Tibial nerve (tissue), 4 donors: Measurements from ENCODE around the gene SCGB2B2. TPM values are rescaled to one million over a fixed set of nuclear protein-coding genes. Genes with fewer than 3 reads are reported as not detected.

Experiments used
- DNase-seq, 2 donors: peaks; one replicate each; pipeline ENCODE4 v3.0.0-alpha.2; 2019; ENCODE audit warnings: low spot score in 2 of 2
- H3K27ac ChIP-seq, 4 donors: fragments of 200-600 bp; sonication (generic) in 3 of 4; one replicate each; pipeline ENCODE4 v1.5.1; 2017 to 2019; ENCODE audit warnings: mild to moderate bottlenecking in 1 of 4
- H3K27me3 ChIP-seq, 2 donors: fragments of 200-600 bp; sonication (generic) in 1 of 2; one replicate each; pipeline versions ENCODE4 v1.5.1 to v1.6.0; 2017 to 2019
- H3K36me3 ChIP-seq, 3 donors: fragments of 200-600 bp; sonication (generic); one replicate each; pipeline ENCODE4 v1.5.1; 2018 to 2019
- H3K4me1 ChIP-seq, 4 donors: fragments of 200-600 bp; sonication (generic) in 3 of 4; one replicate each; pipeline ENCODE4 v1.5.1; 2017 to 2019
- H3K4me3 ChIP-seq, 4 donors: fragments of 200-600 bp; sonication (generic) in 3 of 4; one replicate each; pipeline ENCODE4 v1.5.1; 2017 to 2019; ENCODE audit warnings: mild to moderate bottlenecking in 1 of 4, moderate library complexity in 1 of 4
- H3K9me3 ChIP-seq, 4 donors: fragments of 200-600 bp; sonication (generic) in 3 of 4; one replicate each; pipeline ENCODE4 v1.5.1; 2017 to 2019
- EP300 ChIP-seq, 2 donors: sonication (generic); formaldehyde crosslinking; IDR thresholded peaks; one replicate each; pipeline ENCODE4 v1.6.1; 2017; ENCODE audit warnings: antibody characterized with exemption in 2 of 2, mild to moderate bottlenecking in 1 of 2
- POLR2A ChIP-seq, 2 donors: fragments of 450-650 bp; IDR thresholded peaks; one replicate each; pipeline ENCODE4 v1.6.1; 2017; ENCODE audit warnings: antibody characterized with exemption in 2 of 2, mild to moderate bottlenecking in 2 of 2, moderate library complexity in 2 of 2
- WGBS, 2 donors: methylation state at CpG; one replicate each; pipeline ENCODE4 v1.1.5; 2018; 5-methylcytosine and 5-hydroxymethylcytosine counted together
- total RNA-seq, 4 donors: library from RNA; depleted of rRNA; stranded (reverse); fragments of >200 nt; gene quantifications; one replicate each; pipeline ENCODE4 v1.1.0, GENCODE V29; 2016
- TF ChIP-seq, protein P1 (sequence below), 5 experiments: fragments of 200-600 bp in 3 of 5; fragments of 450-650 bp in 2 of 5; sonication (generic) in 3 of 5; IDR thresholded peaks; one replicate each; pipeline ENCODE4 v1.5.1; 2016 to 2019; ENCODE audit warnings: antibody characterized with exemption in 5 of 5, mild to moderate bottlenecking in 3 of 5, moderate library complexity in 2 of 5

SCGB2B2 gene
- 1 to 10 TPM in 2 of 4 donors, under 1 TPM in 2; 0.21 to 1.4 (median 0.71) TPM for total RNA-seq

- peak within 1 kb of the TSS; percentile 79 to 95 (median 87) for H3K4me3 ChIP-seq
- 5 to 6% methylated on average over 26 of the region's 26 CpGs for WGBS, 2 donors
- DNase-seq = peak in 1 of 2 donors; percentile 65
Measured at GRCh38 chr19:34676697-34677385, at the start of gene SCGB2B2. TSS of gene SCGB2B2 (minus strand) at chr19:34677159. CDS start at chr19:34594563, 82,596 bp downstream.

GRCh38 chr19:34725400-34725799, 48.4 kb upstream of the SCGB2B2 start:
- no peak for DNase-seq
- H3K9me3 ChIP-seq = no peaks in the 10 kb centered on the region
- 43 to 52% methylated on average over 6 of the region's 6 CpGs for WGBS, 2 donors

More at GRCh38 chr19:34676697-34677385, at the start of gene SCGB2B2:
- H3K36me3 ChIP-seq = peaks cover 0 to 34% (median 26%) of the 10 kb centered on the region in 3 donors
- TF ChIP-seq POLR2A (IDR thresholded peaks at IDR 0.05) (no peak), EP300 (IDR thresholded peaks at IDR 0.05) (no peak)
- TF ChIP-seq, protein P1, sequence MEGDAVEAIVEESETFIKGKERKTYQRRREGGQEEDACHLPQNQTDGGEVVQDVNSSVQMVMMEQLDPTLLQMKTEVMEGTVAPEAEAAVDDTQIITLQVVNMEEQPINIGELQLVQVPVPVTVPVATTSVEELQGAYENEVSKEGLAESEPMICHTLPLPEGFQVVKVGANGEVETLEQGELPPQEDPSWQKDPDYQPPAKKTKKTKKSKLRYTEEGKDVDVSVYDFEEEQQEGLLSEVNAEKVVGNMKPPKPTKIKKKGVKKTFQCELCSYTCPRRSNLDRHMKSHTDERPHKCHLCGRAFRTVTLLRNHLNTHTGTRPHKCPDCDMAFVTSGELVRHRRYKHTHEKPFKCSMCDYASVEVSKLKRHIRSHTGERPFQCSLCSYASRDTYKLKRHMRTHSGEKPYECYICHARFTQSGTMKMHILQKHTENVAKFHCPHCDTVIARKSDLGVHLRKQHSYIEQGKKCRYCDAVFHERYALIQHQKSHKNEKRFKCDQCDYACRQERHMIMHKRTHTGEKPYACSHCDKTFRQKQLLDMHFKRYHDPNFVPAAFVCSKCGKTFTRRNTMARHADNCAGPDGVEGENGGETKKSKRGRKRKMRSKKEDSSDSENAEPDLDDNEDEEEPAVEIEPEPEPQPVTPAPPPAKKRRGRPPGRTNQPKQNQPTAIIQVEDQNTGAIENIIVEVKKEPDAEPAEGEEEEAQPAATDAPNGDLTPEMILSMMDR (IDR thresholded peaks at IDR 0.05) = peak in 1 of 5 experiments; percentile 11
- H3K4me1 ChIP-seq = peaks cover 0 to 21% (median 3%) of the 10 kb centered on the region in 4 donors
- peaks cover 4 to 33% (median 10%) of the 10 kb centered on the region in 4 donors for H3K9me3 ChIP-seq
- no peaks in the 10 kb centered on the region for H3K27me3 ChIP-seq
- peak within 1 kb of the TSS; percentile 90 to 98 (median 93) for H3K27ac ChIP-seq

DNA sequence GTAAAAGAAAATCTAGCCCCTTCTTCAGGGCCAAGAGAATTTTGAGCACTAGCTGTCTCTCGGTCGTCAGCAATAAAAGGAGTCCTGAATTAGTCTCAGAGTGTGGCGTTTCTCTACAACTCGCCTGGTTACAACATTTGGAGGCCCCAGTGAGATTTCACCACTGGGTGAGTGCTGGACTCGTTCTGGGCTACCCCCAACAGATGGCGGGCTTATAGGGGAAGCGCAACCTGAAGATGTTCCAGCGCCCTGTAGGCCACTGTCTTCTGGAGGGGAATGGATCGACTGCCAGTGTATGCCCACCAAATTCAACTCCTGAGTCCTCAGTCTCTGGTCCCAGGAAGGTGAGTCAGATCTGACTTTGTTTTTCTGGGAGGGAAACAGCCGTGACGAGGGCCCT, 45.4 kb upstream of the SCGB2B2 start:
- 51 to 53% methylated on average over 11 of the region's 11 CpGs for WGBS, 2 donors
- no peak for DNase-seq
- no peaks in the 10 kb centered on the region for H3K4me1 ChIP-seq
- no peak overlapping the region for H3K27ac ChIP-seq
- H3K9me3 ChIP-seq = no peaks in the 10 kb centered on the region
- H3K27me3 ChIP-seq = no peaks in the 10 kb centered on the region
- H3K36me3 ChIP-seq = no peaks in the 10 kb centered on the region
- no peak overlapping the region for H3K4me3 ChIP-seq
- TF ChIP-seq, protein P1 (IDR thresholded peaks at IDR 0.05) = no peak
- no peak for TF ChIP-seq POLR2A (IDR thresholded peaks at IDR 0.05)
- no peak for TF ChIP-seq EP300 (IDR thresholded peaks at IDR 0.05)

More at GRCh38 chr19:34725400-34725799, 48.4 kb upstream of the SCGB2B2 start:
- Histone ChIP-seq H3K27me3 (no peaks in the 10 kb centered on the region), H3K4me1 (no peaks in the 10 kb centered on the region), H3K27ac (no peak overlapping the region), H3K36me3 (no peaks in the 10 kb centered on the region), H3K4me3 (no peak overlapping the region)
- TF ChIP-seq, protein P1 (IDR thresholded peaks at IDR 0.05) = no peak
- TF ChIP-seq POLR2A (IDR thresholded peaks at IDR 0.05) (no peak), EP300 (IDR thresholded peaks at IDR 0.05) (no peak)

GRCh38 chr19:34715357-34715756, 38.4 kb upstream of the SCGB2B2 start:
- no peaks in the 10 kb centered on the region for H3K27me3 ChIP-seq
- H3K4me3 ChIP-seq = no peak overlapping the region
- TF ChIP-seq EP300 (IDR thresholded peaks at IDR 0.05) (no peak), POLR2A (IDR thresholded peaks at IDR 0.05) (no peak)
- TF ChIP-seq, protein P1 (IDR thresholded peaks at IDR 0.05) = no peak
- no peaks in the 10 kb centered on the region for H3K4me1 ChIP-seq
- H3K9me3 ChIP-seq = peaks cover 0 to 30% (median 2%) of the 10 kb centered on the region in 4 donors
- no peak overlapping the region for H3K27ac ChIP-seq
- no peak for DNase-seq
- H3K36me3 ChIP-seq = no peaks in the 10 kb centered on the region

DNA sequence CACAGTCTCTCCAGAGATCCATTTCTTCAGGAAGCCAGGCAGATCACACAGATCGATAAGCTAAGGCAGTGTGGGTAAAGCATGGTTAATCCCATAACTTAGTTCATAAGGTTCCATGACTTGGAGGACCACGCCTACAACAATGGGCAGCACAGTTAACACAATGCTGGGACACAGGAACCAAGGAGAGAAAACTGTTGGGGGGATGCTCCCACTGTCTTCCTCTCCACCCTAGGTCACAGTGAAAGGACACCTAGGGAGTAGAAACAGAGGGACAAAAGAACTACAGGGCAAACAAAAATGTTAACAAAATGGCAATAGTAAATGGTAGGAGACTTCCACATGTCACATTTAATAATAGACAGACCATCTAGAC, 36.3 kb upstream of the SCGB2B2 start:
- TF ChIP-seq EP300 (IDR thresholded peaks at IDR 0.05) (no peak), POLR2A (IDR thresholded peaks at IDR 0.05) (no peak)
- TF ChIP-seq, protein P1 (IDR thresholded peaks at IDR 0.05) = no peak
- H3K27ac ChIP-seq = no peak overlapping the region
- no peak overlapping the region for H3K4me3 ChIP-seq
- H3K9me3 ChIP-seq = peaks cover 0 to 30% (median 2%) of the 10 kb centered on the region in 4 donors
- no peaks in the 10 kb centered on the region for H3K4me1 ChIP-seq
- H3K27me3 ChIP-seq = no peaks in the 10 kb centered on the region
- WGBS, 2 donors = 71 to 87% methylated on average over 2 of the region's 2 CpGs
- no peaks in the 10 kb centered on the region for H3K36me3 ChIP-seq
- no peak for DNase-seq
